Right hindlimb (tissue), 1 donor: Measurements from ENCODE around the gene SCN4A.

Experiments
- DNase-seq: peaks from one replicate; pipeline ENCODE4 v3.0.0-alpha.2; 2018

SCN4A gene

GRCh38 chr17:64001763-64002529 lies 29.2 kb upstream of the SCN4A start:
- DNase-seq = peak; percentile 18

GRCh38 chr17:64001091-64001579 lies 28.4 kb upstream of the SCN4A start:
- no peak for DNase-seq

- no peak for DNase-seq
These were observed 27.2 kb upstream of the SCN4A start for GRCh38 chr17:63999680-64000531.

- DNase-seq = no peak
These were observed 26.3 kb upstream of the SCN4A start for GRCh38 chr17:63998721-63999679.

- peak; percentile 87 for DNase-seq
These were observed 25.5 kb upstream of the SCN4A start, which contains the start of gene PRR29 for GRCh38 chr17:63998050-63998720. Gene PRR29 (plus strand): TSS chr17:63998351. CDS start chr17:63998365, 14 bp downstream.

- DNase-seq = peak; percentile 77
These were observed 24.8 kb upstream of the SCN4A start for GRCh38 chr17:63997341-63998048.

GRCh38 chr17:63996430-63997182 lies 23.9 kb upstream of the SCN4A start:
- no peak for DNase-seq

GRCh38 chr17:63995626-63996025 lies 22.9 kb upstream of the SCN4A start:
- DNase-seq = no peak

- DNase-seq = no peak
These were observed 20.8 kb upstream of the SCN4A start for GRCh38 chr17:63993368-63993985.

GRCh38 chr17:63991611-63992010 lies 18.9 kb upstream of the SCN4A start:
- no peak for DNase-seq

GRCh38 chr17:63989622-63990345 lies 17.1 kb upstream of the SCN4A start:
- no peak for DNase-seq

GRCh38 chr17:63988741-63989621 lies 16.3 kb upstream of the SCN4A start:
- DNase-seq = peak; percentile 82

GRCh38 chr17:63988127-63988478 lies 15.4 kb upstream of the SCN4A start:
- no peak for DNase-seq

- DNase-seq = peak; percentile 14
These were observed 14.8 kb upstream of the SCN4A start for GRCh38 chr17:63987221-63988126.

GRCh38 chr17:63986821-63987220 lies 14.1 kb upstream of the SCN4A start:
- no peak for DNase-seq

- no peak for DNase-seq
These were observed 12.8 kb upstream of the SCN4A start for GRCh38 chr17:63985387-63986140.
